Nephron progenitor cell (in vitro differentiated cells): ENCODE results near the gene ATXN7L2.

Source experiments
- DNase-seq: peaks from one replicate; pipeline ENCODE4 v3.0.0; 2021
- H3K27ac Mint-ChIP-seq: 2 replicates; pipeline ENCODE4 v1.8.0; 2021; ENCODE audit warnings: mild to moderate bottlenecking, moderate library complexity, mixed read lengths
- H3K27me3 Mint-ChIP-seq: 2 replicates; pipeline ENCODE4 v1.8.0; 2021; ENCODE audit warnings: mild to moderate bottlenecking, low read depth, mixed read lengths; ENCODE audit not compliant: poor library complexity
- H3K36me3 Mint-ChIP-seq: 2 replicates; pipeline ENCODE4 v1.8.0; 2021; ENCODE audit warnings: low read depth, mixed read lengths
- H3K4me1 Mint-ChIP-seq: 2 replicates; pipeline ENCODE4 v1.8.0; 2021; ENCODE audit warnings: mixed read lengths
- H3K4me3 Mint-ChIP-seq: 2 replicates; pipeline ENCODE4 v1.8.0; 2021; ENCODE audit warnings: mild to moderate bottlenecking, moderate library complexity, mixed read lengths
- H3K9me3 Mint-ChIP-seq: 2 replicates; pipeline ENCODE4 v1.8.0; 2021; ENCODE audit warnings: mild to moderate bottlenecking, moderate library complexity, mixed read lengths
- CTCF ChIP-seq: fragments of 200-600 bp; sonication (generic); IDR thresholded peaks from 2 replicates; pipeline ENCODE4 v1.5.0; 2021; ENCODE audit warnings: antibody characterized with exemption

ATXN7L2 gene

DNA sequence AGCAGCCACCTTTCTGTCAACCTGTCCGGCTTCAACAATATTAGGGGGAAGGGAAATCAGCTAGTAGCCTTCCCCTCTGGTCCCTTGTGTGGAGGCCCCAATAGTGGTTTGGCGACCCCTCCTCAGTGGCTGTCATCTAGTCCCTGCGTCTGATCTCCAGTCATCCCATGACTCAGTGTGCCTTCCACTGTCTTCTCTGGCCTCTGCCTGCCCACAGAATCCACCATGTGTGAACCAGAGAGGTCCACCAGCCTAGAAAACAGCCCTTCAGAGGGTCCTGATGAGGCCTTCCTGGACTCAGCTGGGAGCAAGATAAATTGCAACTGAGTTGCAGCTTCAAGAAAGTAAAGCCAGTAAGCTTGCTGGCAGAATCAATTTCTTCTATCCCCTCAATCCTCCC, 3.8 kb upstream of the ATXN7L2 start:
- H3K4me3 Mint-ChIP-seq: no peak overlapping the region
- no peaks in the 10 kb centered on the region for H3K9me3 Mint-ChIP-seq
- H3K27ac Mint-ChIP-seq: no peak overlapping the region
- no peak for TF ChIP-seq CTCF
- DNase-seq: no peak
- peaks cover 29% of the 10 kb centered on the region for H3K27me3 Mint-ChIP-seq
- H3K4me1 Mint-ChIP-seq: peaks cover 20% of the 10 kb centered on the region
- no peaks in the 10 kb centered on the region for H3K36me3 Mint-ChIP-seq

GRCh38 chr1:109481646-109482045, 2.1 kb upstream of the ATXN7L2 start:
- no peaks in the 10 kb centered on the region for H3K9me3 Mint-ChIP-seq
- no peak overlapping the region for H3K27ac Mint-ChIP-seq
- TF ChIP-seq CTCF: no peak
- peaks cover 7% of the 10 kb centered on the region for H3K36me3 Mint-ChIP-seq
- H3K4me3 Mint-ChIP-seq: no peak overlapping the region
- peaks cover 36% of the 10 kb centered on the region for H3K4me1 Mint-ChIP-seq
- no peak for DNase-seq
- H3K27me3 Mint-ChIP-seq: peaks cover 15% of the 10 kb centered on the region

DNA sequence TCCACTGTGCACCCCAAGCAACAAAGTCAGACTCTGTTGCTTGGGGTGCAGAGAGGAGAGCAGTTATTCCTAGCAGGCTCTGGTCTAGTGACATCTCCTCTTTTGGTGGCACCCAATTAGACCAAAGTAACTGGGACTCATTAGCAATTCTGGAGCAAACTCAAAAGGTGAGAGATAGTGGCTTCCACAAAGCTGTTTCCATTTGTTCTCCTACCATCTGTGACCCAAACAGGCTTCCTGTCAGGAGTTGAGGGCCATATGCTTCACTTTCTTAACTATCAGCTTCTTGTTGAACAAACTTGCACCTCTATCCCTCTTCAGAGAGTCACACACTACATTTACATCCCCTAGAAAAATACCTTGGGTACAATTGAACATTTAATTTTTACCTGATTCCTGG, 1.5 kb upstream of the ATXN7L2 start:
- Mint-ChIP-seq H3K4me1 (peaks cover 38% of the 10 kb centered on the region), H3K27me3 (peaks cover 13% of the 10 kb centered on the region)

GRCh38 chr1:109482791-109483671, 674 bp upstream of the ATXN7L2 start:
- Mint-ChIP-seq H3K4me3 (peak overlapping the region; percentile 90), H3K27ac (no peak overlapping the region), H3K27me3 (peaks cover 13% of the 10 kb centered on the region), H3K4me1 (peaks cover 38% of the 10 kb centered on the region), H3K36me3 (peaks cover 11% of the 10 kb centered on the region), H3K9me3 (no peaks in the 10 kb centered on the region)
- peak; percentile 67 for DNase-seq
- peak; percentile 12 for TF ChIP-seq CTCF

More for the DNA sequence above, 1.5 kb upstream of the ATXN7L2 start:
- H3K36me3 Mint-ChIP-seq: peaks cover 8% of the 10 kb centered on the region
- H3K4me3 Mint-ChIP-seq: peak overlapping the region; percentile 90
- no peak overlapping the region for H3K27ac Mint-ChIP-seq
- TF ChIP-seq CTCF: no peak
- no peak for DNase-seq
- no peaks in the 10 kb centered on the region for H3K9me3 Mint-ChIP-seq

GRCh38 chr1:109484519-109484975, 842 bp downstream of the ATXN7L2 start:
- peaks cover 8% of the 10 kb centered on the region for H3K27me3 Mint-ChIP-seq
- no peaks in the 10 kb centered on the region for H3K9me3 Mint-ChIP-seq
- H3K4me1 Mint-ChIP-seq: peaks cover 38% of the 10 kb centered on the region
- no peak for DNase-seq
- peak overlapping the region; percentile 15 for H3K27ac Mint-ChIP-seq
- no peak for TF ChIP-seq CTCF
- peaks cover 14% of the 10 kb centered on the region for H3K36me3 Mint-ChIP-seq
- H3K4me3 Mint-ChIP-seq: peak overlapping the region; percentile 90

DNA sequence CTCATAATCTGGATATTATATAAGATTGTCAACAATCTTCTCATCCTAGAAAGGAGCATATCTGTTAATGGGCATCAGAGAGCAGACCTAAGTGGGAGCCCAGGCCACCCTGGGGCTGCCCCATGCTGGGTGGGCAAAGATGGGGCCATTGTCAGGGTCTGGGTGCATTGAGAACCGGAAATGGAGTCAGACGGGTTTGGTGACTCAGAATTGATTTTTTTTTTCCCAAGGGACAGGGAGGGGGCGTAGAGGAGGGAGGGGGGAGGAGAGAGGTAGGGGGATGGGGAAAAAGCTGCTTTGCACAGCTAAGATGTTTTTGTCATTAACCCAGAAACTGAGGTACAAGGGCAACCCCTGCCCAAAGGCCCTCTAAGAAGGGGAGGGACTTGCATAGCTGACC, 1.3 kb downstream of the ATXN7L2 start:
- Mint-ChIP-seq H3K27ac (no peak overlapping the region), H3K27me3 (peaks cover 6% of the 10 kb centered on the region), H3K4me3 (peak overlapping the region; percentile 90), H3K36me3 (peaks cover 14% of the 10 kb centered on the region), H3K9me3 (no peaks in the 10 kb centered on the region), H3K4me1 (peaks cover 38% of the 10 kb centered on the region)
- no peak for DNase-seq
- TF ChIP-seq CTCF: no peak
